ENCODE measurements around the gene SLC31A2. TPM values are rescaled to one million over a fixed set of nuclear protein-coding genes. Genes with fewer than 3 reads are reported as not detected.

SLC31A2 gene
- total and polyA plus RNA-seq, 4 donors: 7.2 to 30.6 (median 23.8) TPM

- DNase-seq (ENCODE audit: low spot score): peak; percentile 12
- peak overlapping the region in 1 of 2 donors; percentile 82 for H3K9ac ChIP-seq (ENCODE audit: low read depth in 1 of 2, low read length in 2 of 2)
- H3K4me1 ChIP-seq (ENCODE audit: control insufficient read depth in 4 of 4, insufficient read depth in 4 of 4, low read length in 3 of 4): peaks cover 3 to 22% (median 21%) of the 10 kb centered on the region in 4 donors
- H3K36me3 ChIP-seq (ENCODE audit: control insufficient read depth in 4 of 4, insufficient read depth in 3 of 4, low read depth in 1 of 4, low read length in 3 of 4): no peaks in the 10 kb centered on the region
- TF ChIP-seq FOXA2 (IDR thresholded peaks at IDR 0.05): no peak
- peak; percentile 17 for TF ChIP-seq YY1 (IDR thresholded peaks at IDR 0.05)
- no peak for TF ChIP-seq ZBTB33 (IDR thresholded peaks at IDR 0.05)
- TF ChIP-seq JUND (IDR thresholded peaks at IDR 0.05): no peak
- TF ChIP-seq NR2F2 (IDR thresholded peaks at IDR 0.05): peak; percentile 80
- TF ChIP-seq RXRA (IDR thresholded peaks at IDR 0.05): peak in 1 of 2 donors; percentile 15
- TF ChIP-seq HNF4A (conservative IDR thresholded peaks at IDR 0.05): peak in 1 of 2 donors; percentile 38
- peak; percentile 45 for TF ChIP-seq SP1 (IDR thresholded peaks at IDR 0.05)
- no peaks in the 10 kb centered on the region for H3K9me3 ChIP-seq (ENCODE audit: control insufficient read depth in 4 of 4, low read length in 3 of 4)
- WGBS: 52% methylated on average over 11 of the region's 11 CpGs
- H3K4me3 ChIP-seq (ENCODE audit: low read depth in 1 of 3, low read length in 3 of 3): peak overlapping the region; percentile 83 to 94 (median 92)
- H3K27me3 ChIP-seq (ENCODE audit: control insufficient read depth in 4 of 4, insufficient read depth in 4 of 4, low read length in 3 of 4): no peaks in the 10 kb centered on the region
- H3K27ac ChIP-seq (ENCODE audit: low read depth in 1 of 2, low read length in 2 of 2): peak overlapping the region in 1 of 2 donors; percentile 79
Observed at GRCh38 chr9:113151696-113152630, 1.2 kb downstream of the SLC31A2 start.

GRCh38 chr9:113152699-113153098 lies 1.9 kb downstream of the SLC31A2 start:
- TF ChIP-seq GABPA (IDR thresholded peaks at IDR 0.05 in 1 of 2, conservative IDR thresholded peaks at IDR 0.05 in 1 of 2): no peak
- TF ChIP-seq YY1 (IDR thresholded peaks at IDR 0.05): no peak
- TF ChIP-seq HNF4G (IDR thresholded peaks at IDR 0.05): no peak
- TF ChIP-seq TAF1 (conservative IDR thresholded peaks at IDR 0.05): no peak
- TF ChIP-seq FOXA1 (IDR thresholded peaks at IDR 0.05): no peak
- no peaks in the 10 kb centered on the region for H3K27me3 ChIP-seq (ENCODE audit: control insufficient read depth in 4 of 4, insufficient read depth in 4 of 4, low read length in 3 of 4)
- H3K4me1 ChIP-seq (ENCODE audit: control insufficient read depth in 4 of 4, insufficient read depth in 4 of 4, low read length in 3 of 4): peaks cover 3 to 23% (median 21%) of the 10 kb centered on the region in 4 donors
- no peak overlapping the region for H3K4me3 ChIP-seq (ENCODE audit: low read depth in 1 of 3, low read length in 3 of 3)
- WGBS: 93% methylated on average over 3 of the region's 3 CpGs
- no peak overlapping the region for H3K9ac ChIP-seq (ENCODE audit: low read depth in 1 of 2, low read length in 2 of 2)
- H3K36me3 ChIP-seq (ENCODE audit: control insufficient read depth in 4 of 4, insufficient read depth in 3 of 4, low read depth in 1 of 4, low read length in 3 of 4): peaks cover 0 to 3% (median 0%) of the 10 kb centered on the region in 4 donors
- H3K27ac ChIP-seq (ENCODE audit: low read depth in 1 of 2, low read length in 2 of 2): no peak overlapping the region
- no peak for DNase-seq (ENCODE audit: low spot score)
- no peaks in the 10 kb centered on the region for H3K9me3 ChIP-seq (ENCODE audit: control insufficient read depth in 4 of 4, low read length in 3 of 4)

- 93% methylated on average over 6 of the region's 6 CpGs for WGBS
- H3K9ac ChIP-seq (ENCODE audit: low read depth in 1 of 2, low read length in 2 of 2): no peak overlapping the region
- no peaks in the 10 kb centered on the region for H3K27me3 ChIP-seq (ENCODE audit: control insufficient read depth in 4 of 4, insufficient read depth in 4 of 4, low read length in 3 of 4)
- H3K4me3 ChIP-seq (ENCODE audit: low read depth in 1 of 3, low read length in 3 of 3): no peak overlapping the region
- peaks cover 3 to 20% (median 16%) of the 10 kb centered on the region in 4 donors for H3K4me1 ChIP-seq (ENCODE audit: control insufficient read depth in 4 of 4, insufficient read depth in 4 of 4, low read length in 3 of 4)
- H3K36me3 ChIP-seq (ENCODE audit: control insufficient read depth in 4 of 4, insufficient read depth in 3 of 4, low read depth in 1 of 4, low read length in 3 of 4): peaks cover 0 to 6% (median 1%) of the 10 kb centered on the region in 4 donors
- H3K27ac ChIP-seq (ENCODE audit: low read depth in 1 of 2, low read length in 2 of 2): no peak overlapping the region
- no peaks in the 10 kb centered on the region for H3K9me3 ChIP-seq (ENCODE audit: control insufficient read depth in 4 of 4, low read length in 3 of 4)
- no peak for DNase-seq (ENCODE audit: low spot score)
- TF ChIP-seq RXRA (IDR thresholded peaks at IDR 0.05) (no peak), FOXA2 (IDR thresholded peaks at IDR 0.05) (no peak), YY1 (IDR thresholded peaks at IDR 0.05) (no peak), HNF4G (IDR thresholded peaks at IDR 0.05) (no peak), TAF1 (conservative IDR thresholded peaks at IDR 0.05) (no peak), MAX (IDR thresholded peaks at IDR 0.05) (no peak), REST (IDR thresholded peaks at IDR 0.05) (no peak), EGR1 (IDR thresholded peaks at IDR 0.05; ENCODE audit: low read depth in 2 of 2) (no peak), SP1 (IDR thresholded peaks at IDR 0.05) (no peak)
Observed at GRCh38 chr9:113153599-113153998, 2.8 kb downstream of the SLC31A2 start.
